Heart left ventricle (tissue), 13 donors: Measurements from ENCODE around the gene CX3CR1.

Experiments
- POLR2A ChIP-seq, 2 donors: fragments of 450-650 bp; IDR thresholded peaks; one replicate each; pipeline ENCODE4 v1.6.1; 2017; ENCODE audit warnings: antibody characterized with exemption in 2 of 2, mild to moderate bottlenecking in 2 of 2, moderate library complexity in 2 of 2
- TF ChIP-seq, protein P1 (sequence below), 12 donors: fragments of 200-600 bp; sonication (generic) in 4 of 12; IDR thresholded peaks; one replicate each; pipeline versions ENCODE4 v1.5.0 to v1.8.0; 2018 to 2022; ENCODE audit warnings: antibody characterized with exemption in 12 of 12, mild to moderate bottlenecking in 5 of 12
- donor health status: ischemic (EF 13 %, LVEDD 7.1; RV severe dilation, severe dysfunction).
- donor health status: DM: no; HTN: yes; CAD: no.
- donor health status: DM: no; HTN: no; CAD: no.
- donor health status: ischemic (EF 25% LVEDD 6.9; RV normal size, moderate dysfunction).
- donor health status: ischemic (EF 25% LVEDD 5.7; RV mildly dilated, moderate dysfunction).
- donor health status: ischemic (EF 35%, LVEDD 5.7; RV mildly dilated, moderate dysfunction).
- donor health status: nonischemic (EF 11% LVEDD 7.7; RV severe dilation, severe dysfunction).
- donor health status: DM: yes; HTN: yes; CAD: no.
- donor health status: PGD.
- donor health status: ischemic (EF 29% LVEDD 5.4; RV normal size, mild dysfunction).
- donor health status: nonischemic (EF 23%, LVEDD 6.1; RV moderate dilation, normal function).

DNA sequence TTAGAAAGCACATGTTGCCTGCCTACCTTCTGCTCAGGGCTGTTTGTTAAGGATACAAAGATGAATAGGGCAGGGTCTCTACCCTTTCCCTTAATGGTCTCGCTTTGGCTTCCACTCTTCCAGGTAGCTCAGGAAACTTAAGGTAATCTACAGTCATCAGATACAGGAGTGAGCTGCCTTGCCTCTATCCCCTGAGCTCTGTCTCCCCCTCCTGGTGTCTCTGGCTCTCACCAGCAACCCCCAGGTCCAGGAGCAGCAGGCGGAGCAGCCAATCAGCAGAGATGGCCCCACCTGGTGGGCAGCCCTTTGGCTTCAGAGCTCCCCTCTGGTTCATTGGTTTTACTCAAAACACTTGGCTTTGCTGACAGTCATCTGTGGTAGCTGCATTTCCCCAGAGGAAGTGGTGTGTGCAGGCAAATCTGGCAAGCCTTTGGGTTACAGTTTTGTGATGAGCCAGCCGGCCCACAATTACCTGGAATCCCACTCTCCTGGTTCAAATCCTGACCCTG lies 8.5 kb upstream of the CX3CR1 start:
- TF ChIP-seq, protein P1, sequence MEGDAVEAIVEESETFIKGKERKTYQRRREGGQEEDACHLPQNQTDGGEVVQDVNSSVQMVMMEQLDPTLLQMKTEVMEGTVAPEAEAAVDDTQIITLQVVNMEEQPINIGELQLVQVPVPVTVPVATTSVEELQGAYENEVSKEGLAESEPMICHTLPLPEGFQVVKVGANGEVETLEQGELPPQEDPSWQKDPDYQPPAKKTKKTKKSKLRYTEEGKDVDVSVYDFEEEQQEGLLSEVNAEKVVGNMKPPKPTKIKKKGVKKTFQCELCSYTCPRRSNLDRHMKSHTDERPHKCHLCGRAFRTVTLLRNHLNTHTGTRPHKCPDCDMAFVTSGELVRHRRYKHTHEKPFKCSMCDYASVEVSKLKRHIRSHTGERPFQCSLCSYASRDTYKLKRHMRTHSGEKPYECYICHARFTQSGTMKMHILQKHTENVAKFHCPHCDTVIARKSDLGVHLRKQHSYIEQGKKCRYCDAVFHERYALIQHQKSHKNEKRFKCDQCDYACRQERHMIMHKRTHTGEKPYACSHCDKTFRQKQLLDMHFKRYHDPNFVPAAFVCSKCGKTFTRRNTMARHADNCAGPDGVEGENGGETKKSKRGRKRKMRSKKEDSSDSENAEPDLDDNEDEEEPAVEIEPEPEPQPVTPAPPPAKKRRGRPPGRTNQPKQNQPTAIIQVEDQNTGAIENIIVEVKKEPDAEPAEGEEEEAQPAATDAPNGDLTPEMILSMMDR (IDR thresholded peaks at IDR 0.05), result peak; percentile 79 to 96 (median 92)
- no peak for TF ChIP-seq POLR2A (IDR thresholded peaks at IDR 0.05)
